ENCODE data around the gene GPR17. TPM values are rescaled to one million over a fixed set of nuclear protein-coding genes. Genes with fewer than 3 reads are reported as not detected.

GPR17 gene
- total RNA-seq, 4 donors from 2014 or later, result not detected

DNA sequence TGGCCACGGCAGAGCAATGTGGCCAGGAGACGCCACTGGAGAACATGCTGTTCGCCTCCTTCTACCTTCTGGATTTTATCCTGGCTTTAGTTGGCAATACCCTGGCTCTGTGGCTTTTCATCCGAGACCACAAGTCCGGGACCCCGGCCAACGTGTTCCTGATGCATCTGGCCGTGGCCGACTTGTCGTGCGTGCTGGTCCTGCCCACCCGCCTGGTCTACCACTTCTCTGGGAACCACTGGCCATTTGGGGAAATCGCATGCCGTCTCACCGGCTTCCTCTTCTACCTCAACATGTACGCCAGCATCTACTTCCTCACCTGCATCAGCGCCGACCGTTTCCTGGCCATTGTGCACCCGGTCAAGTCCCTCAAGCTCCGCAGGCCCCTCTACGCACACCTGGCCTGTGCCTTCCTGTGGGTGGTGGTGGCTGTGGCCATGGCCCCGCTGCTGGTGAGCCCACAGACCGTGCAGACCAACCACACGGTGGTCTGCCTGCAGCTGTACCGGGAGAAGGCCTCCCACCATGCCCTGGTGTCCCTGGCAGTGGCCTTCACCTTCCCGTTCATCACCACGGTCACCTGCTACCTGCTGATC lies 4.9 kb downstream of the GPR17 start:
- H3K27me3 ChIP-seq, result no peaks in the 10 kb centered on the region
- no peaks in the 10 kb centered on the region for H3K9me3 ChIP-seq
- peaks cover 0 to 7% (median 0%) of the 10 kb centered on the region in 3 donors for H3K36me3 ChIP-seq
- TF ChIP-seq, protein P1, sequence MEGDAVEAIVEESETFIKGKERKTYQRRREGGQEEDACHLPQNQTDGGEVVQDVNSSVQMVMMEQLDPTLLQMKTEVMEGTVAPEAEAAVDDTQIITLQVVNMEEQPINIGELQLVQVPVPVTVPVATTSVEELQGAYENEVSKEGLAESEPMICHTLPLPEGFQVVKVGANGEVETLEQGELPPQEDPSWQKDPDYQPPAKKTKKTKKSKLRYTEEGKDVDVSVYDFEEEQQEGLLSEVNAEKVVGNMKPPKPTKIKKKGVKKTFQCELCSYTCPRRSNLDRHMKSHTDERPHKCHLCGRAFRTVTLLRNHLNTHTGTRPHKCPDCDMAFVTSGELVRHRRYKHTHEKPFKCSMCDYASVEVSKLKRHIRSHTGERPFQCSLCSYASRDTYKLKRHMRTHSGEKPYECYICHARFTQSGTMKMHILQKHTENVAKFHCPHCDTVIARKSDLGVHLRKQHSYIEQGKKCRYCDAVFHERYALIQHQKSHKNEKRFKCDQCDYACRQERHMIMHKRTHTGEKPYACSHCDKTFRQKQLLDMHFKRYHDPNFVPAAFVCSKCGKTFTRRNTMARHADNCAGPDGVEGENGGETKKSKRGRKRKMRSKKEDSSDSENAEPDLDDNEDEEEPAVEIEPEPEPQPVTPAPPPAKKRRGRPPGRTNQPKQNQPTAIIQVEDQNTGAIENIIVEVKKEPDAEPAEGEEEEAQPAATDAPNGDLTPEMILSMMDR (IDR thresholded peaks at IDR 0.05), result no peak
- no peak for TF ChIP-seq POLR2A (IDR thresholded peaks at IDR 0.05)
- H3K4me1 ChIP-seq, result peaks cover 0 to 16% (median 8%) of the 10 kb centered on the region in 4 donors
- no peak overlapping the region for H3K4me3 ChIP-seq
- H3K27ac ChIP-seq, result peak overlapping the region in 2 of 4 donors; percentile 32 to 85
- peak in 1 of 3 donors; percentile 39 for DNase-seq

DNA sequence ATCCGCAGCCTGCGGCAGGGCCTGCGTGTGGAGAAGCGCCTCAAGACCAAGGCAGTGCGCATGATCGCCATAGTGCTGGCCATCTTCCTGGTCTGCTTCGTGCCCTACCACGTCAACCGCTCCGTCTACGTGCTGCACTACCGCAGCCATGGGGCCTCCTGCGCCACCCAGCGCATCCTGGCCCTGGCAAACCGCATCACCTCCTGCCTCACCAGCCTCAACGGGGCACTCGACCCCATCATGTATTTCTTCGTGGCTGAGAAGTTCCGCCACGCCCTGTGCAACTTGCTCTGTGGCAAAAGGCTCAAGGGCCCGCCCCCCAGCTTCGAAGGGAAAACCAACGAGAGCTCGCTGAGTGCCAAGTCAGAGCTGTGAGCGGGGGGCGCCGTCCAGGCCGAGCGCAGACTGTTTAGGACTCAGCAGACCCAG lies 5.4 kb downstream of the GPR17 start:
- DNase-seq, result peak in 1 of 3 donors; percentile 41
- H3K27me3 ChIP-seq, result no peaks in the 10 kb centered on the region
- TF ChIP-seq, protein P1 (IDR thresholded peaks at IDR 0.05), result no peak
- no peak for TF ChIP-seq POLR2A (IDR thresholded peaks at IDR 0.05)
- H3K27ac ChIP-seq, result peak overlapping the region in 3 of 4 donors; percentile 19 to 85 (median 32)
- H3K9me3 ChIP-seq, result no peaks in the 10 kb centered on the region
- peaks cover 0 to 7% (median 0%) of the 10 kb centered on the region in 3 donors for H3K36me3 ChIP-seq
- no peak overlapping the region for H3K4me3 ChIP-seq
- peaks cover 0 to 15% (median 6%) of the 10 kb centered on the region in 4 donors for H3K4me1 ChIP-seq

DNA sequence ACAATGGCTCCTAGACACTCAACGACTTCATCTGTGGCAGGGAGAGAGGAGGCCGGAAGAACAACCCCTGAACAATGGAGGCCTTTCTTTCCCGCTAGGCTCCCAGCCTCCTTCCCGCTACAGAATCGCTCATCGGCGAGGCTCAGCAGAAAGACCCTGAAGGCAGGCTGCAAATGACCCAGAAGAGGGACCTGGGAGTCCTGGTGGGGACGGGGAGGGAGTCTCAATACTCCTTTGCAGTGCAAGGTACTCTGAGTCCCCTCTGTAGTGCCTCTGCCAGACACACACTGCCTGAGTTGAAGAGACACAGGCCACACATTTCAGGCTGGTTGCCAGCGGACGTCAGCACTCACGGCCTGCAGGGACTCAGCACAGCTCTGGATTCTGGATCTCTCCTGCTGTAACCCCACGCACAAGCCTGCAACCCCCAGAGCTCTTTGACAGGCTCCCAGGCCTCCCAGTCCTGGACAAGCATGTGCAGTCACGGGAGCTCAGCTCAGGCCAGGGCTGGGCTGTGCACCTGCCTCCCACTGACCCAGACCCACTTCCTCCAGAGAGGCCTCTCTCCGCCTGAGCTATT lies 6.1 kb downstream of the GPR17 start:
- TF ChIP-seq, protein P1 (IDR thresholded peaks at IDR 0.05), result no peak
- TF ChIP-seq POLR2A (IDR thresholded peaks at IDR 0.05), result no peak
- peak in 1 of 3 donors; percentile 43 for DNase-seq
- no peaks in the 10 kb centered on the region for H3K27me3 ChIP-seq
- no peaks in the 10 kb centered on the region for H3K9me3 ChIP-seq
- H3K4me1 ChIP-seq, result peaks cover 0 to 15% (median 3%) of the 10 kb centered on the region in 4 donors
- peak overlapping the region in 3 of 4 donors; percentile 19 to 85 (median 32) for H3K27ac ChIP-seq
- no peak overlapping the region for H3K4me3 ChIP-seq
- H3K36me3 ChIP-seq, result peaks cover 0 to 7% (median 0%) of the 10 kb centered on the region in 3 donors

DNA sequence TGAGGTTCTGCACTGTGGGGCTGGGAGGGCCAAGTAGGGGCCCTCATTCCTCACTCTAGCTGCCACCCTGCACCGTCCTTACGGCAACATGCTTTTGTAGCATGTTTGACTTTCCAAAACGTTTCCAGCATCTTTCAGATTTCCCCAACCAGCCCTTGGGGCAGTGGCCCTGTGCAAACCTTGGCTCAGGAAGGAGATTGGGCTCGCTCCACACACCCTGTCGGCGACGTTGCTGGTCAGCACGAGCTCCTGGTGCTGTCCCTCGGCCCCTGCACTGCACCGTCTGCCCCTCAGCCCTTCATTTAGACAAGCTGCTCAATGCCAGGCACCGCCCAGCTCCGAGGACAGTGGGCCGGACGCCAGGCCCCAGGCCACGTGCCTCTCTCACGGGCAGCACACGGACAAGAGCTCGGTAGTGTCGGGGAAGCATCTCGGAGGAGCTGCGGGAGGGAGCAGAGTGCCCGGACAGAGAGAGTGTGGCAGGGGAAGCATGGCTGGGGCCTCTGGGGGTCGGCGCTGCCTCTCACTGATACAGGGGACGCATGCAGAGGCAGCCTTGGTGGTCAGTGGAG lies 6.9 kb downstream of the GPR17 start:
- peak in 1 of 3 donors; percentile 28 for DNase-seq
- Histone ChIP-seq H3K4me1 (peaks cover 0 to 15% (median 3%) of the 10 kb centered on the region in 4 donors), H3K27ac (peak overlapping the region in 3 of 4 donors; percentile 19 to 85 (median 32)), H3K9me3 (no peaks in the 10 kb centered on the region), H3K27me3 (no peaks in the 10 kb centered on the region), H3K4me3 (no peak overlapping the region), H3K36me3 (peaks cover 0 to 7% (median 0%) of the 10 kb centered on the region in 3 donors)
- no peak for TF ChIP-seq POLR2A (IDR thresholded peaks at IDR 0.05)

DNA sequence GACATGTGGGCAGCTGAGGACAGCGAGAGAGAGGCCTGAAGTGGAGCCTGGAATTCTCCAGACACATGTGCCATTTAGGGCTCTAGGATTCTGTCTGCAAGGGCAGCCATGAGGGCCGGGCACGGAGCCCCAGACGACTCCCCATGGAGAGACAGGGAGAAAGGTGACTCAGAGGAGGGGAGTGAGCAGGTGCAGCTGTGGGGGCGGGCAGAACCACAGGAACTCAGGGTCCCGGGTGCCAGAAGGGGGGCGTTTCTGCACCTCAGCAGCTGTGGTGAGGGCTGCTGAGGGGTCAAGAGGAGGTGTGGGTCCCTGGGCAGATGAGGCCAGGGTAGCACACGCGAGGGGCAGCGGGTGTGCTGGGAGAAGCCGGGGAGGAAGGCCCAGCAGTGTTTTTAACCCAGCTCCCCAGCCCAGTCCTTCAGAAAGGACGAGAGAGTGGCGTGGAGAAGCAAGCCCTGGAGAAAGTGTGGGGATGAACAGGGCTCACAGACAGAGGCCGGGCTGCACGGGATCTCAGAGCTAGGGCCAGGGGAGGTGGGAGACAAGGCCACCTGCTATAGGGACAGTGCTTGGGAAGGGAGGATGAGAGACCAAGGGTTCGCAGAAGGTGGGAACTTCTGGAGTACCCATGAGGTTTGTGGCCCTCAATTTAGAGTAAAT lies 7.6 kb downstream of the GPR17 start:
- Histone ChIP-seq H3K9me3 (no peaks in the 10 kb centered on the region), H3K4me1 (peaks cover 0 to 15% (median 3%) of the 10 kb centered on the region in 4 donors), H3K4me3 (no peak overlapping the region), H3K27me3 (no peaks in the 10 kb centered on the region), H3K27ac (peak overlapping the region in 1 of 4 donors; percentile 85), H3K36me3 (peaks cover 0 to 7% (median 0%) of the 10 kb centered on the region in 3 donors)
- peak in 1 of 3 donors; percentile 43 for DNase-seq
- TF ChIP-seq, protein P1 (IDR thresholded peaks at IDR 0.05), result no peak
- no peak for TF ChIP-seq POLR2A (IDR thresholded peaks at IDR 0.05)
